Neural progenitor cell (in vitro differentiated cells): Measurements from ENCODE around the gene SNX32.

Experiments
- CTCF ChIP-seq: fragments of 200-600 bp; sonication (generic); IDR thresholded peaks from 2 replicates; pipeline ENCODE4 v1.5.1; 2017; ENCODE audit warnings: antibody characterized with exemption, mild to moderate bottlenecking
- EZH2 ChIP-seq: fragments of 200-600 bp; sonication (generic); IDR thresholded peaks from 2 replicates; pipeline ENCODE4 v1.6.1; 2017; ENCODE audit warnings: antibody characterized with exemption, mild to moderate bottlenecking, moderate library complexity
- EZH2phosphoT487 ChIP-seq: fragments of 200-600 bp; sonication (generic); IDR thresholded peaks from 2 replicates; pipeline ENCODE4 v1.6.1; 2017; ENCODE audit warnings: antibody characterized with exemption

- TF ChIP-seq CTCF (peak; percentile 52), EZH2 (no peak), EZH2phosphoT487 (no peak)
Measured at GRCh38 chr11:65891219-65892136, 57.7 kb downstream of the SNX32 start.
